ENCODE data around the gene UTF1. TPM values are rescaled to one million over a fixed set of nuclear protein-coding genes. Genes with fewer than 3 reads are reported as not detected.

The UTF1 gene, protein sequence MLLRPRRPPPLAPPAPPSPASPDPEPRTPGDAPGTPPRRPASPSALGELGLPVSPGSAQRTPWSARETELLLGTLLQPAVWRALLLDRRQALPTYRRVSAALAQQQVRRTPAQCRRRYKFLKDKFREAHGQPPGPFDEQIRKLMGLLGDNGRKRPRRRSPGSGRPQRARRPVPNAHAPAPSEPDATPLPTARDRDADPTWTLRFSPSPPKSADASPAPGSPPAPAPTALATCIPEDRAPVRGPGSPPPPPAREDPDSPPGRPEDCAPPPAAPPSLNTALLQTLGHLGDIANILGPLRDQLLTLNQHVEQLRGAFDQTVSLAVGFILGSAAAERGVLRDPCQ
- not detected in 2 replicates for total RNA-seq (2014; rRNA removed; shearing (Covaris generic))

DNA sequence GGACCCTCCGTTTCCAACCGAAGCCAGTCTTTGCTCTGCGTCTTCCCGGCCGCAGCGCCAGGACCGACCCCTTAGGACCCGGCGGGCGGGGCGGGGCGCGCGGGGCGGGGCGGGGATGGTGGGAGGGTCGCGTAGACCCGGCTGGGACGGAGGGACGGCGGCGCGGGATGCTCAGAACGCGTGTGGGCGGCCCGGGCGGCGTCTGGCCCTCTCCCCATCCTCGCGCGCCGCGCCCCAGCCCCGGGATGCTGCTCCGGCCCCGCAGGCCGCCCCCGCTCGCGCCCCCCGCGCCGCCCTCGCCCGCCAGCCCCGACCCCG is at the start of gene UTF1:
UTF1 (plus strand) TSS at position 174 of the 318 bp plus-strand sequence; CDS start at position 246, 72 bp downstream.
- DNase-seq (ENCODE audit: low spot score) = no peak

DNA sequence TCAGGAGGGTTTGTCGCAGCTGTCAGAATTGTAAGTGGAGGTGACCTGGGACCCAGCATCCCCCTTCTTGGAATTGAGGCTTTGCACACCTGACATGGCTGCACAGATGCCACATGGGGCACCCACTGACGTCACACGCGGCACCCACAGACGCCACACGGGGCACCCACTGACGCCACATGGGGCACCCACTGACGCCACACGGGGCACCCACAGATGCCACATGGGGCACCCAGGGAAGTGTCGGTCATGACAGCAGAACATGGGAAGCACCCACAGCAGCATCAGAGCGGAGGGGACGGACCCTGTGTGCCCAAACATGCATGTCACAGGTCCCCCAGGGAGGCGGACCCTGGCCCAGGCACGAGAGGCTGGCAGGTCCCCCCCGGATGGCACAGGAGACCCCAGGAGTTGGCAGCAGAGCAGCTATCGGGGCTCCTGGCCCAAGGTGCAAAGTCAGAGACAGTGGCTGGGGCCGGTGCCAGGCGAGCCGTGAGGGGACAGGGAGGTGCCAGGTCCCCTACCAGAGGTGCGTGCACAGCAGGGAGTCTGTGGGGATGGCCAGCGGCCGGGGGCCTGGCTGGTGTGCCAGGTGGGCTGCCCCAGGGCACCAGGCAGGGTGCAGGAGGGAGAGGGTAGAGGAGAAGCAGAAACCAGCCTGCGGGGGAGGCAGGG is 48.9 kb upstream of the UTF1 start:
- DNase-seq (ENCODE audit: low spot score) = no peak

GRCh38 chr10:133182190-133182589 is 47.8 kb upstream of the UTF1 start:
- DNase-seq (ENCODE audit: low spot score) = no peak

DNA sequence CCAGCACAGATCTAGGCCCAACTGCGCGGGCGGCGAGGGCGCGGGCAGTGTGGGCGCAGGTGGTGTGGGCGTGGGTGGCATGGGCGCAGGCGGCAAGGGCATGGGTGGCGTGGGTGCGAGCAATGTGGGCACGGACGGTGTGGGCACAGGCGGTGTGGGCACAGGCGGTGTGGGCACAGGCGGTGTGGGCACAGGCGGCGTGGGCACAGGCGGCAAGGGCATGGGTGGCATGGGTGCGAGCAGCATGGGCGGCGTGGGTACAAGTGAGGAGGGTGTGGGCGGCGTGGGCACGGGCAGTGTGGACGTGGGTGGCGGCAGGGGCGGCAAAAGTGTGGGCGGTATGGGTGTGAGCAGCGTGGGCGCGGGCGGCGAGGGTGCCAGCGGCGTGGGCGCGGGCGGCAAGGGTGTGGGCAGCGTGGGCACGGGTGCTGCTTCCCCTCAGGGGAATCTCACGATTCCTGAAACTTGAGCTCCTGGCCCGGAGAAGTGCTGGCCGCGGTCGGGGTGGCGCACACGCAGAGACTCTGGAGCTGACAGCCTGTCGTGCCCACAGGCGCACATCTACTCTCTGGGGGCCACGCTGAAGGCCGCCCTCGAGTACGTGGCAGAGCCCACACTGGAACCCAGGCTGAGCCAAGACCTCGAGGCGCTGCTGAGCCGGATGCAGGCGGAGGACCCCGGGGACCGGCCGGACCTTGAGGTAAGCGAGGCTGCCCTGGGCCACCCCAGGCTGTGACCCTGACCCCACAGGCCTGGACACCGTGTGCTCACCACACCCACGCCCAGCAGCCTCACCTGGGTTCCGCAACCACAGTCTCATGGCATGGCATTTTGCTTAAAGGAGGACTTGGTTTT is 47.0 kb upstream of the UTF1 start:
- DNase-seq (ENCODE audit: low spot score) = no peak

GRCh38 chr10:133183646-133184378 is 46.2 kb upstream of the UTF1 start:
- no peak for DNase-seq (ENCODE audit: low spot score)

DNA sequence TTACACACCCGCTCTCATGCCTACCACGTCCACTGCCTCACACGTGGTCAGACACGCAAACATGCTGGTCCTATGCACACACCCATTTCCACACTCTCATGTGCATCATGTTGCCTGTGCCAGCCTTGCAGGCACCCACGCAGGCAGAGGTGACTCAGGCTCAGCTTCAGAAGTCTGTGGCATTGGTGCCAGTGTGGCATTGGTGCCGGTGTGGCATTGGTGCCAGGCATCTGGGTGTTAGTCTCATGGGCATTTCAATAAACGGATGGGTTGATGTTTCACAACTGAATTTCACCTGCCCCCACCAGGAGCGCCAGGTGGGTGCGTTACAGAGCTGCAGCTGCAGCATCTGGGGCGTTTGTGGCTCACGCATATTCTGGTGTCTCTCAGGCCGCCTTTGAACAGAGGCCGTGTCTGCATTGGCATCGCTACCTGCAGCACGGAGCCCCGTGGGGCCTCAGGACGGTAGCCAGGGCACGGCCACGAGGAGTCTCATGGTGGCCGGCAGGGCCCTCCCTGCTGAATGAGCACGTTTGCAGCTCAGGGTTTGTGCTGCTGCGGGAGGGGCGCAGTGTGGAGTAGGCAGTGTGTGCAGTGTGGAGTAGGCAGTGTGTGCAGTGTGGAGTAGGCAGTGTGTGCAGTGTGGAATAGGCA is 45.3 kb upstream of the UTF1 start:
- no peak for DNase-seq (ENCODE audit: low spot score)

DNA sequence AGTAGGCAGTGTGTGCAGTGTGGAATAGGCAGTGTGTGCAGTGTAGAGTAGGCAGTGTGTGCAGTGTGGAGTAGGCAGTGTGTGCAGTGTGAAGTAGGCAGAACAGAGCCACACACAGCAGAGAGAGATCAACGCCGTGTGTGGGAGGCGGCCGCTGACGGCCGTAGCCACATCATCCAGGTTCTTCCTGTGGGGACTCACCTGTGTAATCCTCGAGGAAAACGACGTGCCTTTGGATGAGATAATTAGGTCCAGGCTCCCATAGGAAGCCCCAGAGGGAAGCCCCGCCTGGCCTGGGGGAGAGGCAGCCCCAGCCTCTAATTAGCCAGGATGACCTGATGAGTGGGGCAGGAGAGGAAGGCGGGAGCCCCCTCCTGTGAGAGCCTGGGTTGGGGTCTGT is 44.6 kb upstream of the UTF1 start:
- DNase-seq (ENCODE audit: low spot score) = no peak

- DNase-seq (ENCODE audit: low spot score) = no peak
Observed at GRCh38 chr10:133185916-133186315, 44.1 kb upstream of the UTF1 start.

- no peak for DNase-seq (ENCODE audit: low spot score)
Observed at GRCh38 chr10:133186416-133187090, 43.5 kb upstream of the UTF1 start.

DNA sequence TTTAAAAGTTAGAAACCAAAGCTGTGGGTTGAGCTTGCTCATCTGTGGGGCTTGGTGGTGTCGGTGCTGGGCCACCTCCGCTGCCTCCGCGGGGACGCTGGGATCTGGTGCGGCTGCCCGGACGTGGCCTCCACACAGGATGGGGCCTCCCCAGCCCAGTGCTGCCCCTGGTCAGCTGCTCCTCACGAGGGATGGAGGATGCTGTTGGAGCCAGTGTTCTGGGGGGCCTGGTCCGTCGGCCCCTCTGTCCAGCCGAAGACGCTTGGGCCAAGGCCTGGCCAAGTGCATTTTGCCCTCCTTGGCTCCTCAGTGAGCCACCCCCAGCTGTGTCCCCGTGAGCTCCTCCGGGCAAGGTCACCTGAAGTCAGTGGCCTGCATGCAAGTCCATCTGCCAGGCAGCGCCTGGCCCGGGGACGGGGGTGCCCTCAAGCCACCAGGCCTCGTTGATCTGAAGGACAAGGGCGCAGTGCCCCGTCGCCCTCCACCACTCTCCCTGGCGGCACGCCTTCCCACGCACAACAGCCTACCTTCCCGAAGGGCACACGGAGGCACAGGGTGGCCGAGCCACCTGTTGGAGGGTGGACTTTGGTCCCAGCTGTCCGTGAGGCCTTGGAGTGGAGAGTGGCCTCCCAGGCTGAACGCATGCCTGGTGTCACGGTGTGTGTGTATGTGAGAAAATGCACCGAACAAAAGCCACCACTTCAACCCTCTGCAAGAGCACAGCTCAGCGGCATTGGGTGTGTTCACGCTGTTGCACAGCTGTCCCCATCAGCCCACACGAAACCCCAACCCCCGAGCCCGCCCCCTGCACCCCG is 42.7 kb upstream of the UTF1 start:
- DNase-seq (ENCODE audit: low spot score) = no peak

DNA sequence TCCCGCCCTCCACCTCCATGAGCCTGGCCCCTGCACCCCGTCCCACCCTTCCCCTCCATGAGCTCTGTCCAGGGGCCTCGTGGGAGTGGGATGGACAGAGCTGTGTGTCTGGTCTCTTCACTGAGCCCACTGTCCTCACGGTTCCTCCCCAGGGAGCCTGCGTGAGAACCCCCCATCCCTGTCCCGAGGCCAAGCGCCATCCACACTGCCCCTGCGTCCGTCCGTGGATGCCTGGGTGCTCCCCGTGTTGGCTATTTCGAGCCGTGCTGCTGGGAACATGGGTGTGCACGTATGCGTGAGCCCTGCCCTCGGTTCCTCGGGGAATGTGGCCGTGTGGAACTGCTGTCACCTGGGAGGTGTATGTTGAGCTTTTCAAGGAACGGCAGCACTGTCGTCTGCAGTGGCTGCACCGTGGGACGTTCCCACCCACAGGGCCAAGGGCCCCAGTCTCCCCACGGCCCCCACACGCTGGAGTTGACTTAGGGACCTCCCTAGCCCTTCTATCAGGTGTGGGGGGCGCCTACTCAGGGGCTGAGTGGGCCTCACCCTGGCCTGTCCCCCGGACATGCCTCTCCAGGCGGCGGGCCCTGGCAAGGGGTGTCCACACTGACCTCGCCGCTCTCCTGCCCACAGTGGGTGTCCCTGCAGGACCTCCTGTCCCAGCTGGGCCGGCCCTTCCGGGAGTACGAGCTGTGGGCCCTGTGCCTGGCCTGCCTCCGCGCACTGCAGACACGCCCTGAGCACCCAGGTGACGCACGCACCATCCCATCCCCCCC is 41.9 kb upstream of the UTF1 start:
- DNase-seq (ENCODE audit: low spot score) = no peak

DNA sequence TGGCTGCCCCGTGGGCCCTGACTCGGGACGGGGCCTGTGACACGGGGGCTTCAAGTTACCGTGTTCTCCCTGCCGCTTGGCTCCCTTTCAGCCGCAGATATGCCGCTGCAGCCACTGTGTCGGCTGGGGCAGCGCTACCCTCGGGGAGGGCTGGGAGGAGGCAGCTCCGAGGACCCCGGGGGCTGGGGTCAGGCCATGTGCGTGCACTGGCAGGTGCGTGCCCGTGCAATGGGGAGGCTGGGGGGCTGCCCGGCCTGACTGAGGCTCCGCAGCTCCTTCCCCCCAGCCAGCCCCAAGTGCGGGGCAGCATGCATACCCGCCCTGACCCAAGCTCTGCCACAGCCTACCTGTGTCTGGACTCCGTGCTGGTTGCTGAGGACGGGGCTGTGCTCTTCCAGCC is 40.8 kb upstream of the UTF1 start:
- no peak for DNase-seq (ENCODE audit: low spot score)

DNA sequence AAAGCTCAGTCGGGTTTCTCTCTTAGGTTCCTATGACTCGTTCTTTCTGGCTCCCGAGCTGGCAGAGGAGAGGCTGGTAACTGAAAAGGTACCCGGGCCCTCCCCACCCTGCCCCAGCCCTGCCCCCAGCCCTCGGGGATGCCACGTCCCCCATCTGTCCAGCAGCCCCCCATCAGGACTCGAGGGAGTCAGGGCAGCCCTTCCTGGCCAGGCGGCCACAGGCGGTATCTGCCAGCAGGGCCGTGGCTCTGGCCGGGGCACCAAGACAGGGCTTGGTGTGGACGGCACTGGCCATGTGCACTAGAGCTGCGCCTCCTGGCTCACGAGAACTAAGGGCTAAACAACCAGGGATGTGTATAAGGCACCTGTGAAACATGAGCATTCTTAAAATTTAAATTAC is 40.3 kb upstream of the UTF1 start:
- DNase-seq (ENCODE audit: low spot score) = no peak

GRCh38 chr10:133190225-133190624 is 39.8 kb upstream of the UTF1 start:
- DNase-seq (ENCODE audit: low spot score) = no peak

DNA sequence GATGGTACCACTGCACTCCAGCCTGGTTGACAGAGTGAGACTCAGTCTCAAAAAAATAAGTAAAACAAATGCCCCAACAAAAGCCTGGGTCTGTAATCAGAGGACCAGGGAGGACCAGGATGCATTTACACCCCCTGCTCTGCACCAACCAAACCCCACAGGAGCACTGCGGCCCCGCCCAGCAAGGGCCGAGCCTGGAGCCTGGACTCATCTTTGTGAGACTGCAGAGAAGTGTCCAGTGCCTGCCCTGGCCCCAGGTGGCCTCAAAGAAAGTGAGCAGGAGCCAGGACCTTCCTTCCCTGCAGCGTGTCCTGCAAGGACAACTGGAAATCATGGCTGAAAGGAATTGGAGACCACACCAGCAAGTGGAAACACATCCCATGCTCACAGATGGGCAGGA is 38.4 kb upstream of the UTF1 start:
- no peak for DNase-seq (ENCODE audit: low spot score)

DNA sequence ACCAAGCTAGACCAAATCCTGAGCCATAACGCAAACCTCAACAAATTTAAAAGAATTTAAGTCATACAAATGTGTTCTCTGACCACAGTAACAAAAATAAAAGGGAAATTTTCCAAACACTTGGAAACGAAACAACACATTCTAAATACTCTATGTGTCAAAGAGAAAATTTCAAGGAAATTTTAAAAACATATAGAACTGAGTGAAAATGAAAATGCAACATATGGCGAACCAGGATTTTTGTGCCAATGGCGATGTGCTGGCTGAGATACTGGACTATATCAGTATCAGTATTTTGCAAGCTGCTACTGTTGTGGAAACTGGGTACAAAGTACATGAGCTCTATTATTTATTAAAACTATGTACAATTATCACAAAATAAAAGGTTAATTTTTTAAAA is 35.9 kb upstream of the UTF1 start:
- DNase-seq (ENCODE audit: low spot score) = no peak

DNA sequence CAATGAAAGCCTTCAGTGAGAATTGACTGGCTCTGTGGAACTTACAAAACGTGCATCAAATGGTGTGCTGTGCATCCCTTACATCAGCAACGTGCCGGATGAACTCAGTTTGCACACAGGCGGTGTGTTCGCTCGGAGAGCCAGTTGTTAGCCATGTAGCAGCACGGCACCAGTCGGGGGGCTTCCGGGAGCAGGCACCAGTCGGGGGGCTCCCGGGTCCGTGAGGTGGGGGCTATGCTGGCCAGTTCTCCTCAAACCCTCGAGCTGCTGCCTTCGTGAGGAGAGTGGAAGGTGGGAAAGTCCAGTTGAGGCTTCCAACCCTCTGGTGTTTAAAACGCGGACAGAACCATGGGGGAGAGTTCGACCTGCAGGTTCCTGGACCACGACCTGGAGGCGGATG is 34.9 kb upstream of the UTF1 start:
- DNase-seq (ENCODE audit: low spot score) = no peak

- no peak for DNase-seq (ENCODE audit: low spot score)
Observed at GRCh38 chr10:133195611-133196010, 34.4 kb upstream of the UTF1 start.

- DNase-seq (ENCODE audit: low spot score) = no peak
Observed at GRCh38 chr10:133196221-133196915, 33.6 kb upstream of the UTF1 start.

Data from H4 (cell line).